Activated naive CD4-positive, alpha-beta T cell treated with anti-CD3 and anti-CD28 coated beads, Interleukin-2, amount 50 U/mL, for 24 hours (primary cell): Measurements from ENCODE around the gene DACT3.
"Not testable (repeated sequence)": the region's sequence is repeated elsewhere in the genome, so short reads cannot be mapped to it uniquely, and the experiment has no call there.

Experiments
- H3K27ac Mint-ChIP-seq: one replicate; pipeline ENCODE4 v1.8.0; 2021; ENCODE audit warnings: mild to moderate bottlenecking, mixed read lengths
- H3K27me3 Mint-ChIP-seq: one replicate; pipeline ENCODE4 v1.8.0; 2021; ENCODE audit warnings: mixed read lengths
- H3K36me3 Mint-ChIP-seq: one replicate; pipeline ENCODE4 v1.8.0; 2021; ENCODE audit warnings: mixed read lengths
- H3K4me1 Mint-ChIP-seq: one replicate; pipeline ENCODE4 v1.8.0; 2021; ENCODE audit warnings: mixed read lengths
- H3K4me3 Mint-ChIP-seq: one replicate; pipeline ENCODE4 v1.8.0; 2021; ENCODE audit warnings: mild to moderate bottlenecking, mixed read lengths
- H3K9me3 Mint-ChIP-seq: one replicate; pipeline ENCODE4 v1.8.0; 2021; ENCODE audit warnings: mixed read lengths

DACT3 gene

GRCh38 chr19:46629546-46630025 is 31.4 kb downstream of the DACT3 start:
- H3K27me3 Mint-ChIP-seq = no peaks in the 10 kb centered on the region
- H3K27ac Mint-ChIP-seq = peak overlapping the region; percentile 70

DNA sequence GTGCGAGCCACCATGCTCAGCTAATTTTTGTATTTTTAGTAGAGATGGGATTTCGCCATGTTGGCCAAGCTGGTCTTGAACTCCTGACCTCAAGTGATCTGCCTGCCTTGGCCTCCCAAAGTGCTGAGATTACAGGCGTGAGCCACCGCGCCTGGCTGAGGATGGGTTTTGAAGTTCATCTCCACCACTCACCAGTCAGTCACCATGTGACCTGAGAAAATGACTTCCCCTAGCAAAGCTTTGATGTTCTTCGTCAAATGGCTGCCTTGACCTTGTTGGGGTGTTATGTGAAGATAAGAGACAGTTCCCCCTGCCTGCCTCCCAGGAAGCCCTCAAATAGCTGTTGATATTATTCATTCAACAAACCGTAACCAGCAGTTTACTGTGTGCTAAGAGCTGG is 32.0 kb downstream of the DACT3 start:
- H3K9me3 Mint-ChIP-seq, H3K27me3 Mint-ChIP-seq, H3K4me3 Mint-ChIP-seq, H3K36me3 Mint-ChIP-seq: not testable (repeated sequence)
- H3K4me1 Mint-ChIP-seq = peaks cover 37% of the 10 kb centered on the region
- H3K27ac Mint-ChIP-seq = peak overlapping the region; percentile 30

More at GRCh38 chr19:46629546-46630025, 31.4 kb downstream of the DACT3 start:
- Mint-ChIP-seq H3K4me1 (peaks cover 31% of the 10 kb centered on the region), H3K4me3 (no peak overlapping the region), H3K36me3 (no peaks in the 10 kb centered on the region), H3K9me3 (no peaks in the 10 kb centered on the region)

- peaks cover 37% of the 10 kb centered on the region for H3K4me1 Mint-ChIP-seq
- H3K27ac Mint-ChIP-seq = no peak overlapping the region
- no peak overlapping the region for H3K4me3 Mint-ChIP-seq
- H3K36me3 Mint-ChIP-seq = no peaks in the 10 kb centered on the region
- H3K9me3 Mint-ChIP-seq = no peaks in the 10 kb centered on the region
- H3K27me3 Mint-ChIP-seq = no peaks in the 10 kb centered on the region
Measured at GRCh38 chr19:46626446-46626845, 34.5 kb downstream of the DACT3 start.

DNA sequence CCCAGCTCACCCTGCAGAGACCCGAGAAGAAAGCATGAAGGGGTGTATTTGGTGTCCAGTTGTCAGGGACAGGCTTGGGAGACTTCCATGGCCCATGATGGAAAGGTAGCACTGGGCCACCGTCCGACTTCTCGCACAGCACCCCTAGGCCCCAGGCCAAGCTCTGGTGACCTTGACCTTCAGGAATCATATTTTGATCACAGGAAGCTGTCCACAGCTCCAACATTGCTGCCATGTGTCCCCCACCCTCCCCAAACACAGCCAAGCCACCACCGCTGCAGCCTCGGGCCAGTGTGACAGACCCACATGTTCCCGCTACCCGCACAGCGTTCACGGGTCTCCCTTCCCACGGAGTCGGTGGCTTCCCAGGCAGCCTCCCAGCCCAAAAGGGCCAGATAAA is 35.3 kb downstream of the DACT3 start:
- Mint-ChIP-seq H3K27me3 (no peaks in the 10 kb centered on the region), H3K27ac (no peak overlapping the region), H3K4me3 (no peak overlapping the region), H3K9me3 (no peaks in the 10 kb centered on the region), H3K36me3 (no peaks in the 10 kb centered on the region), H3K4me1 (peaks cover 43% of the 10 kb centered on the region)

DNA sequence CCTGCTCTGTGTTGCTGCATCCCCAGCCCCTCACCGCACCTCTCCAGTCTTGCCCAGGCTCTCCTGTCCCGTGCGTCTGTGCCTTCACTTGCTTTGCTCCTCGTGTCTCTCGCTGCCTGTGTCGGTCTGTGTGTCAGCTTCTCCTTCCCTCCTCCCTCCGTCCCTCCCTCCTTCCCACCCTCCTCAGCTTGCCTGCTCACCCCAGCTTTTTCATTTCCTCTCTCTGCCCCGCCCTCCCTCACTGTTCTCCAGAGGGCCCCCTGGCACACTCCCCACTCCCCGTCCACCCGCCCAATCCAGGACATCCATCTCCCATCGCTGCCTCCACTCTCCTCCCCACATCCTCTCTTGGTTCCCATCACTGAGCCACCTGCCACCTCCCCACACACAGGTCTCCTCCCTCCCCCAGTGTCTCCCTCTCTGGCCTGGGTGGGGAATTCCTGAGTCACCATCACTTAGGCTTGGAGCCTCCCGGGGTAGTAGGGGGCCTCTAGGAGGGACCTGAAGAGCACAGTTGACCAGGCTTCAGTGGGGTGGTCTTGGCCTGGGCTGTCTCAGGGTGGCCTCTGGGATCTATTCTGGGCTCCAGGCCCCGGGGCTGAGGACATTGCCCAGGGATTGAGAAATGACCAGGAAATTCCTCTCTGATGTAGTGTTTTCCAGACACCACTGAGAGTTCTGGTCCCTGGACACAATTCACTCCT is 35.9 kb downstream of the DACT3 start, which contains the start of gene PTGIR:
PTGIR (minus strand) TSS at position 132 of the 704 bp plus-strand sequence. CDS start 864 bp downstream, outside the sequence.
- Mint-ChIP-seq H3K27ac (peak within 1 kb of the TSS; percentile 93), H3K9me3 (no peaks in the 10 kb centered on the region), H3K27me3 (no peaks in the 10 kb centered on the region), H3K36me3 (no peaks in the 10 kb centered on the region), H3K4me3 (peak within 1 kb of the TSS; percentile 66), H3K4me1 (peaks cover 49% of the 10 kb centered on the region)

GRCh38 chr19:46623915-46624502 is 37.0 kb downstream of the DACT3 start:
- no peaks in the 10 kb centered on the region for H3K36me3 Mint-ChIP-seq
- H3K4me1 Mint-ChIP-seq = peaks cover 57% of the 10 kb centered on the region
- peak overlapping the region; percentile 53 for H3K4me3 Mint-ChIP-seq
- no peaks in the 10 kb centered on the region for H3K27me3 Mint-ChIP-seq
- no peaks in the 10 kb centered on the region for H3K9me3 Mint-ChIP-seq
- H3K27ac Mint-ChIP-seq = no peak overlapping the region

DNA sequence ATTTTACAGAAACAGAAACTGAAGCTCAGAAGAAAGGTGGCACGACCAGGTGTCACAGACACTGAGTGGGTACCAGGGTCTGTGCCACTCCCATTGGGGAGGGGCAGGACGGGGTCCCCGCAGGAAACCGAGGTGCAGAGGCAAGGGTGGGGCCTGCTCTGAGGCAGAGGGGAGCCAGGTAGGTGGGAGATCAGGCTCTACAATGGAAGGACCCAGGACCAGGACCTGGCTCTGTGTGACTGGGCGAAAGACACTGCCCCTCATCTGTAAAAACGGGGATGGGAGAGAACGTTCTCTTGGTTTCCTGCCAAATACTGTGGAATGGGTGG is 38.9 kb downstream of the DACT3 start:
- Mint-ChIP-seq H3K27me3 (no peaks in the 10 kb centered on the region), H3K4me1 (peaks cover 59% of the 10 kb centered on the region), H3K27ac (peak overlapping the region; percentile 46), H3K9me3 (no peaks in the 10 kb centered on the region), H3K4me3 (peak overlapping the region; percentile 3), H3K36me3 (no peaks in the 10 kb centered on the region)

DNA sequence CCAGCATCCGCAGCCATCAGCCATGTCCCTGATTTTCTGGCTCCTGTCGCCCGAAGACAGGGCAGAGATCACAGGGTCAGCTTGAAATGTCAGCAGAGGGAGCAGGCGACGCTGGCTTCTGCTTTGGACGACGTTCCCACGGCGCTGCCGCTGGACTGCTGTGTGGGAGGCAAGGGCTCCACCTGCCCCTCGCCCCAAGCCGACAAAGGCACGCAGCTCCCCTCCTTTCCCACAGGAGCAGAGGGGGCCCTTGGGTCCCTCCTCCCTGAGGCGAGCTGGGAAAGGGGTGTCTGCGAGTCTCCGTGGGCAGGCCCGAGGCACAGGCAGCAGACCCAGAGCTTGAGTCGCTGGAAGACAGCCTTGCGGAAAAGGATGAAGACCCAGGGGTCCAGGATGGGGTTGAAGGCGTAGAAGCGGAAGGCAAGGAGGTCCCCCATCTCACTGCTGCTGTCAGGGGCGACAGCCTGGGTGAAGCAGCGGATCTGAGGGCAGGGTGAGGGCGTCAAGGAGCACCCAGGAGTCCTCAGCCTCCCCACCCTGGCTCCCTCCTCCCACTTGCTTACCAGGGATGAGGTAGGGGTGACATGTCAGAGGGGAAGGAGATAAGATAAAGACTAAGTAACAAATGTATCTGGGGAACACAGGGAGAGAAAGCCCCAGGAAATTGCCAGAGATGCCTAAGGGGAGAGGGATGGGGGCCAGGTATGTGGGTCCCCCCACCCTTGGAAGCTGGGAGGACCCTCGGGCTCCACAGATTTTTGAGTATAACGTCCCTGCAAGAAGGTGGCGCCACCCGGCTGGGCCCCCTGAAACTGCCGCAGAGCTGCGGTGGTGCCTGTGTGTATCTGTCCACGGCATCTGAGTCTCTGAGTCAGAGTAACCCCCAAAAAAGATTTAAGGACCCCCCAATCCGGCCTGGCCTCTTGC is 39.5 kb downstream of the DACT3 start:
- Mint-ChIP-seq H3K36me3 (no peaks in the 10 kb centered on the region), H3K4me1 (peaks cover 66% of the 10 kb centered on the region), H3K27ac (peak overlapping the region; percentile 88), H3K27me3 (no peaks in the 10 kb centered on the region), H3K4me3 (peak overlapping the region; percentile 36), H3K9me3 (no peaks in the 10 kb centered on the region)

GRCh38 chr19:46620716-46621115 is 40.3 kb downstream of the DACT3 start:
- Mint-ChIP-seq H3K4me1 (peaks cover 73% of the 10 kb centered on the region), H3K27ac (no peak overlapping the region), H3K4me3 (no peak overlapping the region), H3K9me3 (no peaks in the 10 kb centered on the region), H3K27me3 (no peaks in the 10 kb centered on the region), H3K36me3 (no peaks in the 10 kb centered on the region)

GRCh38 chr19:46620267-46620666 is 40.7 kb downstream of the DACT3 start:
- Mint-ChIP-seq H3K4me3 (no peak overlapping the region), H3K27ac (peak overlapping the region; percentile 88), H3K36me3 (no peaks in the 10 kb centered on the region), H3K9me3 (no peaks in the 10 kb centered on the region), H3K4me1 (peaks cover 72% of the 10 kb centered on the region), H3K27me3 (no peaks in the 10 kb centered on the region)

GRCh38 chr19:46618670-46619231 is 42.2 kb downstream of the DACT3 start:
- Mint-ChIP-seq H3K4me1 (peaks cover 68% of the 10 kb centered on the region), H3K4me3 (peak overlapping the region; percentile 65), H3K27ac (peak overlapping the region; percentile 88), H3K9me3 (no peaks in the 10 kb centered on the region), H3K36me3 (no peaks in the 10 kb centered on the region), H3K27me3 (no peaks in the 10 kb centered on the region)

DNA sequence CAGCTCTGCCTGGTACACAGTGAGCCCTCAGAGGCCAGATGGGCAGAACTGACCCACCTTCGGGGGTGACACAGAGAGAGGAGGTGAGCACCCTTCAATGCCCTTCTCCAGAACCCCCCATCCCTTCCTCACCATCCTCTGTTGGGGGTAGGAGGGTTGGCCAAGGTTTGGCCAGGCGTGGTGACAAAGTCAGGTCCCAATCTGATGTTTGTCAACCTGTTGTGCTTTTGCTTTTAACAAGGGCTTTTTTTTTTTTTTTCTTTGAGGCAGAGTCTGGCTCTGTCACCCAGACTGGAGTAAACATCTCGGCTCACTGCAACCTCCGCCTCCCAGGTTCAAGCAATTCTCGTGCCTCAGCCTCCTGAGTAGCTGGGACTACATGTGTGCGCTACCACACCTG is 43.4 kb downstream of the DACT3 start:
- no peak overlapping the region for H3K27ac Mint-ChIP-seq

GRCh38 chr19:46616631-46617322 is 44.2 kb downstream of the DACT3 start:
- no peaks in the 10 kb centered on the region for H3K9me3 Mint-ChIP-seq
- no peaks in the 10 kb centered on the region for H3K27me3 Mint-ChIP-seq
- peak overlapping the region; percentile 98 for H3K27ac Mint-ChIP-seq
- H3K4me3 Mint-ChIP-seq = peak overlapping the region; percentile 92
- H3K4me1 Mint-ChIP-seq = peaks cover 75% of the 10 kb centered on the region
- H3K36me3 Mint-ChIP-seq = no peaks in the 10 kb centered on the region

More for the DNA sequence above, 43.4 kb downstream of the DACT3 start:
- Mint-ChIP-seq H3K4me3 (no peak overlapping the region), H3K27me3 (no peaks in the 10 kb centered on the region), H3K4me1 (peaks cover 75% of the 10 kb centered on the region), H3K36me3 (no peaks in the 10 kb centered on the region), H3K9me3 (no peaks in the 10 kb centered on the region)

- Mint-ChIP-seq H3K27me3 (no peaks in the 10 kb centered on the region), H3K4me3 (peak overlapping the region; percentile 26)
Measured at GRCh38 chr19:46615966-46616365, 45.0 kb downstream of the DACT3 start.

More at GRCh38 chr19:46615966-46616365, 45.0 kb downstream of the DACT3 start:
- H3K4me1 Mint-ChIP-seq = peaks cover 75% of the 10 kb centered on the region
- no peaks in the 10 kb centered on the region for H3K36me3 Mint-ChIP-seq
- H3K27ac Mint-ChIP-seq = peak overlapping the region; percentile 62
- H3K9me3 Mint-ChIP-seq = no peaks in the 10 kb centered on the region
